Endothelial cell of umbilical vein (primary cell): ENCODE results near the gene PFKP. TPM values are rescaled to one million over a fixed set of nuclear protein-coding genes. Genes with fewer than 3 reads are reported as not detected.

Experiments used
- BruUV-seq: library from RNA; stranded (reverse); fragments of 400-500 nt; replicated peaks from 2 replicates; lab custom pipeline; 2021; lab: Mats Ljungman, UMichigan
- CTCF ChIA-PET: fragments of 300-600, 350-600 bp; sonication (Branson Sonifier 250); formaldehyde crosslinking; loops from one replicate; lab custom pipeline; 2021; ENCODE audit warnings: antibody characterized with exemption, inconsistent platforms; lab: Charles Lee
- POLR2A ChIA-PET: fragments of 300-600, 350-600 bp; sonication (Branson Sonifier 250); formaldehyde crosslinking; loops from one replicate; lab custom pipeline; 2021; ENCODE audit warnings: antibody characterized with exemption, inconsistent platforms; lab: Charles Lee
- DNase-seq: peaks from one replicate; pipeline ENCODE4 v3.0.0-alpha.2; 2011; ENCODE audit warnings: low read depth, low spot score
- FAIRE-seq: peaks from 2 replicates; lab custom pipeline; 2011; peaks lifted over from hg19 to GRCh38; lab: Jason Lieb, UNC
- H2AFZ ChIP-seq: 2 replicates; pipeline ENCODE4 v1.6.0; 2012; ENCODE audit warnings: low read depth, low read length, control low read depth, inconsistent platforms
- H3K27ac ChIP-seq: 2 replicates; pipeline ENCODE4 v1.5.1; 2011; ENCODE audit warnings: low read depth, mild to moderate bottlenecking, control low read depth, low read length, moderate library complexity; ENCODE audit not compliant: insufficient read depth
- H3K27me3 ChIP-seq, 2 experiments: 2 replicates each; pipeline versions ENCODE4 v1.6.0 to v1.6.1; 2011; ENCODE audit warnings: low read length in 2 of 2, mixed read lengths in 1 of 2; ENCODE audit not compliant: control insufficient read depth in 2 of 2, insufficient read depth in 2 of 2
- H3K36me3 ChIP-seq, 2 experiments: 2 replicates in 1 of 2; 3 replicates in 1 of 2; pipeline ENCODE4 v1.5.1; 2011; ENCODE audit warnings: low read length in 2 of 2, mild to moderate bottlenecking in 1 of 2, moderate library complexity in 1 of 2; ENCODE audit not compliant: control insufficient read depth in 2 of 2, insufficient read depth in 2 of 2; ENCODE audit errors: extremely low read depth in 1 of 2
- H3K4me1 ChIP-seq: 3 replicates; pipeline ENCODE4 v1.5.1; 2011; ENCODE audit warnings: mild to moderate bottlenecking, low read length; ENCODE audit not compliant: control insufficient read depth, insufficient read depth; ENCODE audit errors: extremely low read depth
- H3K4me2 ChIP-seq: 2 replicates; pipeline ENCODE4 v1.6.1; 2011; ENCODE audit warnings: low read length, control low read depth, mixed read lengths; ENCODE audit not compliant: insufficient read depth
- H3K4me3 ChIP-seq, 3 experiments: fragments of 200-600 bp in 1 of 3; sonication (generic), shearing (Covaris generic) in 1 of 3; replicated peaks in 1 of 3; 2 replicates each; pipeline ENCODE4 v1.5.1; 2011 to 2016; ENCODE audit warnings: control low read depth in 3 of 3, low read length in 3 of 3, mild to moderate bottlenecking in 2 of 3, inconsistent platforms in 1 of 3, low read depth in 1 of 3, moderate library complexity in 1 of 3; ENCODE audit not compliant: insufficient read depth in 1 of 3
- H3K79me2 ChIP-seq: 2 replicates; pipeline ENCODE4 v1.6.0; 2012; ENCODE audit warnings: low read length, inconsistent platforms; ENCODE audit not compliant: control insufficient read depth, insufficient read depth
- H3K9ac ChIP-seq: replicated peaks from 2 replicates; pipeline ENCODE3; 2011; ENCODE audit warnings: low read length, control low read depth; ENCODE audit not compliant: insufficient read depth; ENCODE audit errors: extremely low read depth
- H3K9me1 ChIP-seq: replicated peaks from 3 replicates; pipeline ENCODE4 v1.6.0; 2011; ENCODE audit warnings: mild to moderate bottlenecking, low read length; ENCODE audit not compliant: control insufficient read depth, insufficient read depth; ENCODE audit errors: extremely low read depth
- H3K9me3 ChIP-seq: replicated peaks from 2 replicates; pipeline ENCODE4 v1.5.1; 2012; ENCODE audit warnings: low read length, inconsistent platforms; ENCODE audit not compliant: control insufficient read depth, insufficient read depth
- H4K20me1 ChIP-seq: replicated peaks from 2 replicates; pipeline ENCODE3; 2011; ENCODE audit warnings: mild to moderate bottlenecking, low read length; ENCODE audit not compliant: control insufficient read depth, insufficient read depth; ENCODE audit errors: extremely low read depth
- EZH2 ChIP-seq: IDR thresholded peaks from 2 replicates; pipeline ENCODE4 v1.6.1; 2012; ENCODE audit warnings: borderline replicate concordance, low read depth, mild to moderate bottlenecking, moderate library complexity, low read length, inconsistent platforms; ENCODE audit not compliant: severe bottlenecking
- FOS ChIP-seq: IDR thresholded peaks from 2 replicates; pipeline ENCODE4 v1.6.1; 2011; ENCODE audit warnings: mild to moderate bottlenecking, low read length, moderate library complexity, borderline replicate concordance; ENCODE audit not compliant: insufficient read depth
- GATA2 ChIP-seq: IDR thresholded peaks from 2 replicates; pipeline ENCODE4 v1.7.0; 2011; ENCODE audit warnings: low read depth, mild to moderate bottlenecking, moderate library complexity, mixed read lengths, low read length; ENCODE audit not compliant: insufficient read length, insufficient read depth
- JUN ChIP-seq: IDR thresholded peaks from 2 replicates; pipeline ENCODE4 v1.6.1; 2011; ENCODE audit warnings: borderline replicate concordance, low read depth; ENCODE audit not compliant: insufficient read length, insufficient read depth
- MYC ChIP-seq: IDR thresholded peaks from one replicate; pipeline ENCODE4 v1.6.1; 2011; ENCODE audit warnings: mild to moderate bottlenecking, low read depth, low read length
- POLR2A ChIP-seq: IDR thresholded peaks from 2 replicates; pipeline ENCODE4 v1.6.1; 2012; ENCODE audit warnings: low read depth, mild to moderate bottlenecking, control low read depth, low read length
- POLR2AphosphoS5 ChIP-seq: IDR thresholded peaks from 2 replicates; pipeline ENCODE4 v1.6.1; 2012; ENCODE audit warnings: low read depth, mild to moderate bottlenecking, control low read depth, low read length, moderate library complexity; ENCODE audit not compliant: insufficient read depth
- dilution Hi-C: fragments of 300-500 bp; cut with MboI; formaldehyde crosslinking; loops from one replicate; pipeline ENCODE4 v1.15.0; 2019; ENCODE audit warnings: low sequenced_read_pairs; ENCODE audit not compliant: extremely low pct_ligation_motif_present
- intact Hi-C: fragments of 100-400 bp; cut with micrococcal nuclease; formaldehyde crosslinking; loops from one replicate; pipeline ENCODE4 v1.10.0; 2022
- polyA plus RNA-seq, 4 experiments: library from polyadenylated mRNA; depleted of rRNA in 3 of 4; stranded (reverse) in 3 of 4; unstranded in 1 of 4; fragments of >200 nt; gene quantifications; 2 replicates each; pipeline versions ENCODE4 v1.2.1 to v1.2.3, GENCODE V29; 2011 to 2012; ENCODE audit warnings: missing spikeins in 1 of 4
- total RNA-seq: library from RNA; stranded (reverse); gene quantifications from 2 replicates; pipeline ENCODE4 v1.2.3, GENCODE V29; 2021
- TF ChIP-seq, protein P1 (sequence below), 2 donors: IDR thresholded peaks; 1 replicate in 1 of 2; 2 replicates in 1 of 2; pipeline ENCODE4 v1.5.1; 2011; ENCODE audit warnings: low read length in 2 of 2, mild to moderate bottlenecking in 2 of 2, moderate library complexity in 2 of 2, control low read depth in 1 of 2, inconsistent platforms in 1 of 2, low read depth in 1 of 2; ENCODE audit not compliant: insufficient read depth in 1 of 2; ENCODE audit errors: extremely low read depth in 1 of 2
- TF ChIP-seq, protein P2 (sequence below): IDR thresholded peaks from 2 replicates; pipeline ENCODE4 v1.6.1; 2011; ENCODE audit not compliant: insufficient read depth, insufficient read length

Gene PFKP
- total and polyA plus RNA-seq, 2 donors (not counting 3 experiments of a cell fraction or from before 2014, with no cell fraction given) = 185 to 359 TPM

DNA sequence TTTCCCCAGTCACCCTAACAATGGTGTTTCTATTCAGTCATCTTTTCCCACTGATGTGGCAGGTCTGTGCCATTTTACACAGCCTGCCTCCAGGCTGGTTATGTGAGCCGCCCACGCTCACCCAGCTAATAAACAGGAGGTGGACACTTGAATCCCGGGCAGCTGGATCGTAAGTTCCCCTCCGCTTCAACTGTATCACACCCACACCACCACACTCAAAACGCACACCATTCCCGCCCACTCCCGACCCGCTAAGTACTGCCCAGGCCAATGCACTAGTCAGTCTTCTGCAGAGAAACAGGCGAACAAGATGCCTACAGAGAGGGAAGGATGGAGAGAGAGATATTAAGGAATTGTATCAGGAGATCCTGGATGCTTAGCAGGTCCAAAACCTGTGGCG is 38.9 kb upstream of the PFKP start:
- dilution Hi-C loops (loop anchor here (25.0 kb wide), 1 partner anchor 191 kb away; no protein-coding TSS in a partner anchor), intact Hi-C loops (no loop called here)
- ChIA-PET CTCF (no interaction called here), POLR2A (no interaction called here)
- FAIRE-seq (no peak), DNase-seq (no peak)
- peaks cover 2 to 3% of the 10 kb centered on the region in 2 experiments for H3K27me3 ChIP-seq
- H3K36me3 ChIP-seq = no peaks in the 10 kb centered on the region
- no peak overlapping the region for H3K4me2 ChIP-seq
- H3K4me1 ChIP-seq = no peaks in the 10 kb centered on the region
- no peak overlapping the region for H2AFZ ChIP-seq
- no TSS peak for BruUV-seq
- no peaks in the 10 kb centered on the region for H3K9me1 ChIP-seq
- no peaks in the 10 kb centered on the region for H4K20me1 ChIP-seq
- no peak overlapping the region for H3K9ac ChIP-seq
- no peaks in the 10 kb centered on the region for H3K79me2 ChIP-seq
- H3K27ac ChIP-seq = no peak overlapping the region
- no peak overlapping the region for H3K4me3 ChIP-seq
- H3K9me3 ChIP-seq = no peaks in the 10 kb centered on the region
- no peak for TF ChIP-seq EZH2
- no peak for TF ChIP-seq POLR2A
- no peak for TF ChIP-seq POLR2AphosphoS5
- TF ChIP-seq, protein P1, sequence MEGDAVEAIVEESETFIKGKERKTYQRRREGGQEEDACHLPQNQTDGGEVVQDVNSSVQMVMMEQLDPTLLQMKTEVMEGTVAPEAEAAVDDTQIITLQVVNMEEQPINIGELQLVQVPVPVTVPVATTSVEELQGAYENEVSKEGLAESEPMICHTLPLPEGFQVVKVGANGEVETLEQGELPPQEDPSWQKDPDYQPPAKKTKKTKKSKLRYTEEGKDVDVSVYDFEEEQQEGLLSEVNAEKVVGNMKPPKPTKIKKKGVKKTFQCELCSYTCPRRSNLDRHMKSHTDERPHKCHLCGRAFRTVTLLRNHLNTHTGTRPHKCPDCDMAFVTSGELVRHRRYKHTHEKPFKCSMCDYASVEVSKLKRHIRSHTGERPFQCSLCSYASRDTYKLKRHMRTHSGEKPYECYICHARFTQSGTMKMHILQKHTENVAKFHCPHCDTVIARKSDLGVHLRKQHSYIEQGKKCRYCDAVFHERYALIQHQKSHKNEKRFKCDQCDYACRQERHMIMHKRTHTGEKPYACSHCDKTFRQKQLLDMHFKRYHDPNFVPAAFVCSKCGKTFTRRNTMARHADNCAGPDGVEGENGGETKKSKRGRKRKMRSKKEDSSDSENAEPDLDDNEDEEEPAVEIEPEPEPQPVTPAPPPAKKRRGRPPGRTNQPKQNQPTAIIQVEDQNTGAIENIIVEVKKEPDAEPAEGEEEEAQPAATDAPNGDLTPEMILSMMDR (IDR thresholded peaks at IDR 0.05; ENCODE audit: extremely low read depth in 1 of 2, insufficient read depth in 1 of 2, low read depth in 1 of 2, low read length in 2 of 2) = no peak
- no peak for TF ChIP-seq GATA2
- no peak for TF ChIP-seq FOS
- TF ChIP-seq, protein P2, sequence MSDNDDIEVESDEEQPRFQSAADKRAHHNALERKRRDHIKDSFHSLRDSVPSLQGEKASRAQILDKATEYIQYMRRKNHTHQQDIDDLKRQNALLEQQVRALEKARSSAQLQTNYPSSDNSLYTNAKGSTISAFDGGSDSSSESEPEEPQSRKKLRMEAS = no peak
- TF ChIP-seq MYC = no peak
- TF ChIP-seq JUN = no peak
